HCT116 (cell line): ENCODE data around the gene USP16. TPM values are rescaled to one million over a fixed set of nuclear protein-coding genes. Genes with fewer than 3 reads are reported as not detected.

Experiments used
- ATAC-seq: fragments of 200-7000 bp; cut with Tn5 transposase; 2 replicates; pipeline ENCODE4 v1.9.1; 2020; ENCODE audit warnings: mild to moderate bottlenecking, moderate library complexity
- BruUV-seq: library from RNA; stranded (reverse); fragments of 400-500 nt; replicated peaks from 2 replicates; lab custom pipeline; 2021; lab: Mats Ljungman, UMichigan
- CTCF ChIA-PET: fragments of 300-600 bp; sonication (Branson Sonifier 250); formaldehyde crosslinking; loops from one replicate; lab custom pipeline; 2021; ENCODE audit warnings: antibody characterized with exemption; lab: Charles Lee
- POLR2A ChIA-PET: fragments of 300-600, 350-600 bp; sonication (Branson Sonifier 250); formaldehyde crosslinking; loops from one replicate; lab custom pipeline; 2021; ENCODE audit warnings: antibody characterized with exemption; lab: Charles Lee
- RAD21 ChIA-PET, 2 experiments: fragments of 300-600 bp; sonication (Branson Sonifier 250); formaldehyde crosslinking; loops; one replicate each; lab custom pipeline; 2023; ENCODE audit warnings: low total read pairs in 2 of 2; ENCODE audit not compliant: uncharacterized antibody in 2 of 2, unreplicated experiment in 2 of 2, low non-redundant PET in 1 of 2; lab: Charles Lee
- DNase-seq: peaks from one replicate; pipeline ENCODE4 v3.0.0-alpha.2; 2010; ENCODE audit warnings: low read depth, low spot score
- H2AFZ ChIP-seq: fragments of 200-600 bp; shearing (Covaris generic), sonication (generic); 2 replicates; pipeline ENCODE4 v1.6.1; 2017; ENCODE audit warnings: low read depth, mixed run types, mixed read lengths, antibody characterized with exemption, low read length; ENCODE audit not compliant: poor library complexity, severe bottlenecking
- H3K27ac ChIP-seq: 2 replicates; pipeline ENCODE4 v1.5.1; 2012; ENCODE audit warnings: low read depth, low read length
- H3K27me3 ChIP-seq: fragments of 200-600 bp; sonication (generic); 2 replicates; pipeline ENCODE4 v1.6.1; 2016; ENCODE audit warnings: mixed run types, low read length, mixed read lengths; ENCODE audit not compliant: insufficient read depth
- H3K36me3 ChIP-seq, 2 experiments: fragments of 200-500 bp in 1 of 2; fragments of 200-600 bp in 1 of 2; sonication (Bioruptor generic) in 1 of 2; sonication (generic) in 1 of 2; 2 replicates each; pipeline versions ENCODE4 v1.5.1 to v1.6.1; 2014 to 2016; ENCODE audit warnings: low read length in 2 of 2, inconsistent platforms in 1 of 2, mixed read lengths in 1 of 2, mixed run types in 1 of 2; ENCODE audit not compliant: insufficient read depth in 2 of 2, control insufficient read depth in 1 of 2
- H3K4me1 ChIP-seq, 2 experiments: fragments of 200-600 bp in 1 of 2; sonication (generic) in 1 of 2; 2 replicates each; pipeline versions ENCODE4 v1.5.1 to v1.6.1; 2012 to 2017; ENCODE audit warnings: low read length in 2 of 2, inconsistent platforms in 1 of 2, mild to moderate bottlenecking in 1 of 2, mixed read lengths in 1 of 2, mixed run types in 1 of 2, moderate library complexity in 1 of 2; ENCODE audit not compliant: insufficient read depth in 2 of 2, control insufficient read depth in 1 of 2
- H3K4me2 ChIP-seq: fragments of 200-600 bp; sonication (generic); 2 replicates; pipeline ENCODE4 v1.6.1; 2017; ENCODE audit warnings: mixed run types, low read length, mixed read lengths
- H3K4me3 ChIP-seq, 2 experiments: fragments of 200-600 bp in 1 of 2; sonication (generic) in 1 of 2; replicated peaks in 1 of 2; 2 replicates each; pipeline ENCODE4 v1.5.1; 2011 to 2016; ENCODE audit warnings: low read length in 2 of 2, control low read depth in 1 of 2, low read depth in 1 of 2, mild to moderate bottlenecking in 1 of 2, mixed read lengths in 1 of 2, mixed run types in 1 of 2
- H3K79me2 ChIP-seq: fragments of 200-600 bp; sonication (generic); 2 replicates; pipeline ENCODE4 v1.6.1; 2017; ENCODE audit warnings: mild to moderate bottlenecking, mixed run types, low read length, moderate library complexity, mixed read lengths; ENCODE audit not compliant: insufficient read depth
- H3K9ac ChIP-seq: fragments of 200-600 bp; sonication (generic); 2 replicates; pipeline ENCODE4 v1.6.1; 2016; ENCODE audit warnings: low read length, mixed read lengths
- H3K9me2 ChIP-seq: fragments of 200-600 bp; sonication (generic), shearing (Covaris generic); 2 replicates; pipeline ENCODE4 v1.6.1; 2017; ENCODE audit warnings: mixed run types, mild to moderate bottlenecking, moderate library complexity; ENCODE audit not compliant: insufficient read depth
- H3K9me3 ChIP-seq, 2 experiments: fragments of 200-500 bp in 1 of 2; fragments of 200-600 bp in 1 of 2; sonication (Bioruptor generic) in 1 of 2; sonication (generic) in 1 of 2; 2 replicates each; pipeline ENCODE4 v1.6.1; 2014 to 2017; ENCODE audit warnings: low read length in 2 of 2, mixed read lengths in 2 of 2, inconsistent platforms in 1 of 2, low read depth in 1 of 2, mild to moderate bottlenecking in 1 of 2, mixed run types in 1 of 2, moderate library complexity in 1 of 2; ENCODE audit not compliant: control insufficient read depth in 1 of 2, insufficient read depth in 1 of 2
- H4K20me1 ChIP-seq: fragments of 200-600 bp; sonication (generic), shearing (Covaris generic); 2 replicates; pipeline ENCODE4 v1.6.1; 2017; ENCODE audit warnings: mixed run types, mild to moderate bottlenecking, moderate library complexity; ENCODE audit not compliant: insufficient read depth
- CBX3 ChIP-seq: IDR thresholded peaks from 2 replicates; pipeline ENCODE4 v1.6.1; 2012; ENCODE audit warnings: low read depth
- CEBPB ChIP-seq: IDR thresholded peaks from 2 replicates; pipeline ENCODE4 v1.6.1; 2012; ENCODE audit warnings: low read depth
- EGR1 ChIP-seq: IDR thresholded peaks from 2 replicates; pipeline ENCODE4 v1.6.1; 2012; ENCODE audit warnings: low read depth
- ELF1 ChIP-seq: IDR thresholded peaks from 2 replicates; pipeline ENCODE4 v1.6.1; 2012; ENCODE audit warnings: low read depth, borderline replicate concordance
- EZH2 ChIP-seq: fragments of 200-600 bp; sonication (generic); IDR thresholded peaks from 2 replicates; pipeline ENCODE4 v1.6.1; 2017; ENCODE audit warnings: antibody characterized with exemption, mixed run types
- FOSL1 ChIP-seq: IDR thresholded peaks from 2 replicates; pipeline ENCODE4 v1.6.1; 2012; ENCODE audit warnings: low read depth
- JUND ChIP-seq: IDR thresholded peaks from 2 replicates; pipeline ENCODE4 v1.6.1; 2012
- POLR2AphosphoS5 ChIP-seq: IDR thresholded peaks from 2 replicates; pipeline ENCODE4 v1.6.1; 2011; ENCODE audit warnings: mild to moderate bottlenecking, low read depth, low read length, moderate library complexity
- RAD21 ChIP-seq: IDR thresholded peaks from 2 replicates; pipeline ENCODE4 v1.6.1; 2012; ENCODE audit warnings: low read depth, mild to moderate bottlenecking
- SIN3A ChIP-seq: IDR thresholded peaks from 2 replicates; pipeline ENCODE4 v1.6.1; 2012; ENCODE audit warnings: low read depth
- SP1 ChIP-seq: IDR thresholded peaks from 2 replicates; pipeline ENCODE4 v1.6.1; 2012; ENCODE audit warnings: low read depth
- SRF ChIP-seq: IDR thresholded peaks from 2 replicates; pipeline ENCODE4 v1.6.1; 2012; ENCODE audit warnings: low read depth
- ZFX ChIP-seq: fragments of 450-650 bp; IDR thresholded peaks from 2 replicates; pipeline ENCODE4 v1.6.1; 2017
- ZNF274 ChIP-seq: fragments of 200-500 bp; sonication (Bioruptor generic); IDR thresholded peaks from 2 replicates; pipeline ENCODE4 v1.6.1; 2014; ENCODE audit warnings: mild to moderate bottlenecking, low read depth, low read length, inconsistent platforms
- intact Hi-C: fragments of 100-400 bp; cut with micrococcal nuclease; formaldehyde crosslinking; loops from 2 replicates; pipeline ENCODE4 v1.10.0; 2022
- total RNA-seq: library from RNA; stranded (reverse); gene quantifications from one replicate; pipeline ENCODE4 v1.2.1, GENCODE V29; 2021; ENCODE audit not compliant: unreplicated experiment
- TF ChIP-seq, protein P1 (sequence below): IDR thresholded peaks from 2 replicates; pipeline ENCODE4 v1.6.1; 2012; ENCODE audit warnings: low read depth
- TF ChIP-seq, protein P2 (sequence below): IDR thresholded peaks from 2 replicates; pipeline ENCODE4 v1.6.1; 2012
- TF ChIP-seq, protein P3 (sequence below), 3 experiments: fragments of 200-600 bp in 1 of 3; sonication (generic) in 1 of 3; IDR thresholded peaks in 2 of 3; conservative IDR thresholded peaks in 1 of 3; 2 replicates each; pipeline ENCODE4 v1.5.1; 2012 to 2017; ENCODE audit warnings: low read depth in 2 of 3, low read length in 2 of 3, antibody characterized with exemption in 1 of 3, borderline replicate concordance in 1 of 3, control low read depth in 1 of 3, mild to moderate bottlenecking in 1 of 3, mixed read lengths in 1 of 3, mixed run types in 1 of 3, moderate library complexity in 1 of 3; ENCODE audit not compliant: insufficient read depth in 1 of 3

The USP16 gene
- total RNA-seq, 1 experiment from 2014 or later, result 35.9 TPM

DNA sequence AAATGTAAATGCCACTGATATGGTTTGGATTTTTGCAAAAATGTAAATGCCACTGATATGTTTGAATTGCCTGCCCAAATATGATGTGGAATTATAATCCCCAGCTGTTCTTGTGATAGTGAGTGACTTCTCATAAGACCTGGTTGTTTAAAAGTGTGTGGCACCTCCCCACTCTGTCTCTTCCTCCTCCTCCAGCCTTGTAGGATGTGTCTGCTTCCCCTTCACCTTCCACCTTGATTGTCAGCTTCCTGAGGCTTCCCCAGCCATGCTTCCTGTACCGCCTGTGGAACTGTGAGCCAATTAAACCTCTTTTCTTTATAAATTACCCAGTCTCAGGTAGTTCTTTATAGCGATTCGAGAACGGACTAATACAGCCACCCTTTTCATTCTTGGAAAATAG is 50.3 kb downstream of the USP16 start (continued):
- TF ChIP-seq, protein P1, sequence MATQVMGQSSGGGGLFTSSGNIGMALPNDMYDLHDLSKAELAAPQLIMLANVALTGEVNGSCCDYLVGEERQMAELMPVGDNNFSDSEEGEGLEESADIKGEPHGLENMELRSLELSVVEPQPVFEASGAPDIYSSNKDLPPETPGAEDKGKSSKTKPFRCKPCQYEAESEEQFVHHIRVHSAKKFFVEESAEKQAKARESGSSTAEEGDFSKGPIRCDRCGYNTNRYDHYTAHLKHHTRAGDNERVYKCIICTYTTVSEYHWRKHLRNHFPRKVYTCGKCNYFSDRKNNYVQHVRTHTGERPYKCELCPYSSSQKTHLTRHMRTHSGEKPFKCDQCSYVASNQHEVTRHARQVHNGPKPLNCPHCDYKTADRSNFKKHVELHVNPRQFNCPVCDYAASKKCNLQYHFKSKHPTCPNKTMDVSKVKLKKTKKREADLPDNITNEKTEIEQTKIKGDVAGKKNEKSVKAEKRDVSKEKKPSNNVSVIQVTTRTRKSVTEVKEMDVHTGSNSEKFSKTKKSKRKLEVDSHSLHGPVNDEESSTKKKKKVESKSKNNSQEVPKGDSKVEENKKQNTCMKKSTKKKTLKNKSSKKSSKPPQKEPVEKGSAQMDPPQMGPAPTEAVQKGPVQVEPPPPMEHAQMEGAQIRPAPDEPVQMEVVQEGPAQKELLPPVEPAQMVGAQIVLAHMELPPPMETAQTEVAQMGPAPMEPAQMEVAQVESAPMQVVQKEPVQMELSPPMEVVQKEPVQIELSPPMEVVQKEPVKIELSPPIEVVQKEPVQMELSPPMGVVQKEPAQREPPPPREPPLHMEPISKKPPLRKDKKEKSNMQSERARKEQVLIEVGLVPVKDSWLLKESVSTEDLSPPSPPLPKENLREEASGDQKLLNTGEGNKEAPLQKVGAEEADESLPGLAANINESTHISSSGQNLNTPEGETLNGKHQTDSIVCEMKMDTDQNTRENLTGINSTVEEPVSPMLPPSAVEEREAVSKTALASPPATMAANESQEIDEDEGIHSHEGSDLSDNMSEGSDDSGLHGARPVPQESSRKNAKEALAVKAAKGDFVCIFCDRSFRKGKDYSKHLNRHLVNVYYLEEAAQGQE, result no peak
- no peak for TF ChIP-seq EZH2
- no peak for TF ChIP-seq EGR1
- no peak for TF ChIP-seq JUND

DNA sequence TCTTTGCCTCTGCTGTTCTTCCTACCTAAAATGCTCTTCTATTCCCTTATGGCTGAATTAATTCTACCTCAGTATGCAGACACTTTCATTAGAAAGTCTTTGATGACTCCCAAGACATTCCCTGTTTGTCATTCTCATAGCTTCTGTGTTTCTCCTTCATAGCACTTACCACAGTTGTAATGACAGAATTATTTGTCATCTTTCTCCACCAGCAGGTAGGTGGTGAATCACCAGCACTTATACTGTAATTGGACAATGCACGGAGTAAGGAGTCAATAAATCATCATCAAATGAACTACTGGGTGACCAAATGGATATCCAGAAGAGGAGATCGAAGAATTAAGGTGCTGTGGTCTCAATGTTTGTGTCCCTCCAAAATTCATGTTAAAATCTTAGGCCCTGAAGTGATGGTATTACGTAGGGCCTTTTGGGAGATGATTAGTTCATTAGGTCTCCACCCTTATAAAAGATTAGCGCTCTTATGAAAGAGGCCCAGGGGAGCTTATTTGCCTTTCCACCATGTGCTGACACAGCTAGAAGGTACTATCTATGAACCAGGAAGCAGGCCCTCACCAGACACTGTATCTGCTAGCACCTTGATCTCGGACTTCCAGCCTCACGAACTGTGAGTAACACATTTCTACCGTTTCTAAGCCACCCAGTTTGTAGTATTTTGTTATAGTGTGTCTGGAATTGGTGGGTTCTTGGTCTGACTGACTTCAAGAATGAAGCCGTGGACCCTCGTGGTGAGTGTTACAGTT is 51.4 kb downstream of the USP16 start:
- ATAC-seq, result peak; percentile 12; the same call in 1 of the 2 replicates
- RAD21 ChIA-PET, result no interaction called here
- no TSS peak for BruUV-seq
- no peak for TF ChIP-seq ELF1
- TF ChIP-seq SIN3A, result no peak; the same call in 1 of the 2 replicates
- TF ChIP-seq SP1, result peak; percentile 52
- no peak for TF ChIP-seq RAD21
- TF ChIP-seq ZNF274, result no peak
- no peak for TF ChIP-seq ZFX
- TF ChIP-seq FOSL1, result peak; percentile 75
- TF ChIP-seq, protein P2, sequence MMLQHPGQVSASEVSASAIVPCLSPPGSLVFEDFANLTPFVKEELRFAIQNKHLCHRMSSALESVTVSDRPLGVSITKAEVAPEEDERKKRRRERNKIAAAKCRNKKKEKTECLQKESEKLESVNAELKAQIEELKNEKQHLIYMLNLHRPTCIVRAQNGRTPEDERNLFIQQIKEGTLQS, result no peak
- TF ChIP-seq CEBPB, result no peak
- TF ChIP-seq, protein P3, sequence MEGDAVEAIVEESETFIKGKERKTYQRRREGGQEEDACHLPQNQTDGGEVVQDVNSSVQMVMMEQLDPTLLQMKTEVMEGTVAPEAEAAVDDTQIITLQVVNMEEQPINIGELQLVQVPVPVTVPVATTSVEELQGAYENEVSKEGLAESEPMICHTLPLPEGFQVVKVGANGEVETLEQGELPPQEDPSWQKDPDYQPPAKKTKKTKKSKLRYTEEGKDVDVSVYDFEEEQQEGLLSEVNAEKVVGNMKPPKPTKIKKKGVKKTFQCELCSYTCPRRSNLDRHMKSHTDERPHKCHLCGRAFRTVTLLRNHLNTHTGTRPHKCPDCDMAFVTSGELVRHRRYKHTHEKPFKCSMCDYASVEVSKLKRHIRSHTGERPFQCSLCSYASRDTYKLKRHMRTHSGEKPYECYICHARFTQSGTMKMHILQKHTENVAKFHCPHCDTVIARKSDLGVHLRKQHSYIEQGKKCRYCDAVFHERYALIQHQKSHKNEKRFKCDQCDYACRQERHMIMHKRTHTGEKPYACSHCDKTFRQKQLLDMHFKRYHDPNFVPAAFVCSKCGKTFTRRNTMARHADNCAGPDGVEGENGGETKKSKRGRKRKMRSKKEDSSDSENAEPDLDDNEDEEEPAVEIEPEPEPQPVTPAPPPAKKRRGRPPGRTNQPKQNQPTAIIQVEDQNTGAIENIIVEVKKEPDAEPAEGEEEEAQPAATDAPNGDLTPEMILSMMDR (IDR thresholded peaks at IDR 0.05 in 2 of 3, conservative IDR thresholded peaks at IDR 0.05 in 1 of 3; ENCODE audit: borderline replicate concordance in 1 of 3, insufficient read depth in 1 of 3, low read depth in 2 of 3, low read length in 2 of 3), result no peak
- TF ChIP-seq SRF, result peak; percentile 44; the same call in 1 of the 2 replicates
- TF ChIP-seq CBX3, result peak; percentile 65; the same call in 1 of the 2 replicates
- peak; percentile 63 for TF ChIP-seq JUND
- TF ChIP-seq EGR1, result no peak
- TF ChIP-seq POLR2AphosphoS5, result no peak
- TF ChIP-seq EZH2, result no peak

More for the DNA sequence above, 51.4 kb downstream of the USP16 start:
- H3K4me1 ChIP-seq, result peaks cover 20 to 42% of the 10 kb centered on the region in 2 experiments
- peak overlapping the region; percentile 35; the same call in 1 of the 2 replicates for H3K27ac ChIP-seq
- peak overlapping the region; percentile 43 for H3K4me2 ChIP-seq
- peaks cover under 1 to 5% of the 10 kb centered on the region in 2 experiments; a peak in 3 of 4 replicates for H3K36me3 ChIP-seq
- H4K20me1 ChIP-seq, result peaks cover 21% of the 10 kb centered on the region
- POLR2A ChIA-PET, result interaction anchor here (1.4 kb wide), 1 partner anchor 51 kb away, joined by 5 read pairs; the partner anchor contains the start of gene USP16
- H3K4me3 ChIP-seq, result no peak overlapping the region; a peak in 1 of 4 replicates
- CTCF ChIA-PET, result interaction anchor here (0.9 to 1.0 kb wide), 2 partner anchors 12 to 296 kb away, joined by 3 read pairs; no protein-coding TSS in a partner anchor
- H3K9ac ChIP-seq, result no peak overlapping the region
- DNase-seq, result peak; percentile 61
- H3K9me3 ChIP-seq, result no peaks in the 10 kb centered on the region
- intact Hi-C loops, result no loop called here
- H3K79me2 ChIP-seq, result peaks cover 26% of the 10 kb centered on the region
- no peaks in the 10 kb centered on the region for H3K27me3 ChIP-seq
- peak overlapping the region; percentile 55 for H2AFZ ChIP-seq
- no peaks in the 10 kb centered on the region for H3K9me2 ChIP-seq
